SK-N-SH (cell line): Measurements from ENCODE around the gene TMEM254.

Experiments
- CTCF ChIP-seq: fragments of 200-600 bp; sonication (generic); IDR thresholded peaks from 2 replicates; pipeline ENCODE4 v1.6.1; 2017; ENCODE audit warnings: antibody characterized with exemption, mild to moderate bottlenecking, moderate library complexity
- EZH2phosphoT487 ChIP-seq: fragments of 200-600 bp; sonication (generic); IDR thresholded peaks from 2 replicates; pipeline ENCODE4 v1.6.1; 2017; ENCODE audit warnings: low read depth, mixed run types, mild to moderate bottlenecking, antibody characterized with exemption, moderate library complexity, borderline replicate concordance
- GATA2 ChIP-seq: sonication (generic); formaldehyde crosslinking; IDR thresholded peaks from 2 replicates; pipeline ENCODE4 v1.5.0; 2020; ENCODE audit warnings: mild to moderate bottlenecking, missing genetic modification reagents
- MEF2A ChIP-seq: IDR thresholded peaks from 2 replicates; pipeline ENCODE4 v1.4.0; 2012; ENCODE audit warnings: low read depth, borderline replicate concordance

DNA sequence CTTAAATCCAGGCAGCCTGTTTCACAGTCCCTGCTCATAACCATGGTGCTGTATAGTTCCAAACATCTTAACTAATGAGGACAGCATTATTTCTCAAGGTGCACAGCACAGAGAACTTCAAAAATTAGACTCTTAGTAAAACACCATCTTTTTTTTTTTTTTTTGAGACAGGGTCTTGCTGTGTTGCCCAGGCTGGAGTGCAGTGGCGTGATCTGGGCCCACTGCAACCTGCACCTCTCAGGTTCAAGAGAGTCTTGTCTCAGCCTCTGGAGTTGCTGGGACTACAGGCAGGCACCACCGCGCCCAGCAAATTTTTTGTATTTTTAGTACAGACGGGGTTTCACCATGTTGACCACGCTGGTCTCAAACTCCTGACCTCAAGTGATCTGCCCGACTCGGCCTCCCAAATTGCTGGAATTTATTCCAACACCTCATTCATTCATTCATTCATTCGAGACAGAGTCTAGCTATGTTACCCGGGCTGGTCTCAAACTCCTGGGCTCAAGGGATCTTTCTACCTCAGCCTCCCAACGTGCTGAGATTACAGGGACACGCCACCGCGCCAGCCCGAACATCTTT, 507 bp upstream of the TMEM254 start:
- TF ChIP-seq EZH2phosphoT487 = no peak
- TF ChIP-seq CTCF = no peak
- TF ChIP-seq MEF2A = no peak
- TF ChIP-seq GATA2 = no peak
